ENCODE data around the gene LMO7. TPM values are rescaled to one million over a fixed set of nuclear protein-coding genes. Genes with fewer than 3 reads are reported as not detected.

Gene LMO7
- total and polyA plus RNA-seq, 2 experiments from 2014 or later: 139 to 232 TPM

- Histone ChIP-seq H3K27ac (peak overlapping the region; percentile 3), H3K4me3 (no peak overlapping the region), H3K4me1 (ENCODE audit: low read depth) (peaks cover 24% of the 10 kb centered on the region), H3K36me3 (peaks cover 9% of the 10 kb centered on the region), H3K27me3 (no peaks in the 10 kb centered on the region), H3K9me3 (ENCODE audit: low read depth) (no peaks in the 10 kb centered on the region)
- no peak for DNase-seq (ENCODE audit: low read depth in 1 of 2, low spot score in 1 of 2)
- no peak for TF ChIP-seq CTCF (IDR thresholded peaks at IDR 0.05; ENCODE audit: low read depth, low read length)
Observed at GRCh38 chr13:75813323-75813722, 177.2 kb downstream of the LMO7 start.

GRCh38 chr13:75818179-75818967, 182.2 kb downstream of the LMO7 start:
- Histone ChIP-seq H3K4me3 (no peak overlapping the region), H3K27ac (no peak overlapping the region), H3K36me3 (peaks cover 43% of the 10 kb centered on the region), H3K4me1 (ENCODE audit: low read depth) (peaks cover 11% of the 10 kb centered on the region), H3K9me3 (ENCODE audit: low read depth) (no peaks in the 10 kb centered on the region), H3K27me3 (no peaks in the 10 kb centered on the region)
- no peak for TF ChIP-seq CTCF (IDR thresholded peaks at IDR 0.05; ENCODE audit: low read depth, low read length)
- no peak for DNase-seq (ENCODE audit: low read depth in 1 of 2, low spot score in 1 of 2)

- no peak overlapping the region for H3K4me3 ChIP-seq
- peaks cover 11% of the 10 kb centered on the region for H3K4me1 ChIP-seq (ENCODE audit: low read depth)
- no peak for TF ChIP-seq CTCF (IDR thresholded peaks at IDR 0.05; ENCODE audit: low read depth, low read length)
- H3K27me3 ChIP-seq: no peaks in the 10 kb centered on the region
- DNase-seq (ENCODE audit: low read depth in 1 of 2, low spot score in 1 of 2): no peak
- H3K9me3 ChIP-seq (ENCODE audit: low read depth): no peaks in the 10 kb centered on the region
- H3K27ac ChIP-seq: no peak overlapping the region
- H3K36me3 ChIP-seq: peaks cover 48% of the 10 kb centered on the region
Observed at GRCh38 chr13:75818968-75819225, 182.8 kb downstream of the LMO7 start.

- no peaks in the 10 kb centered on the region for H3K4me1 ChIP-seq (ENCODE audit: low read depth)
- no peaks in the 10 kb centered on the region for H3K9me3 ChIP-seq (ENCODE audit: low read depth)
- no peak overlapping the region for H3K4me3 ChIP-seq
- TF ChIP-seq CTCF (IDR thresholded peaks at IDR 0.05; ENCODE audit: low read depth, low read length): no peak
- H3K27ac ChIP-seq: no peak overlapping the region
- no peaks in the 10 kb centered on the region for H3K27me3 ChIP-seq
- DNase-seq (ENCODE audit: low read depth in 1 of 2, low spot score in 1 of 2): no peak
- peaks cover 47% of the 10 kb centered on the region for H3K36me3 ChIP-seq
Observed at GRCh38 chr13:75825161-75825560, 189.0 kb downstream of the LMO7 start.

- Histone ChIP-seq H3K4me1 (ENCODE audit: low read depth) (no peaks in the 10 kb centered on the region), H3K9me3 (ENCODE audit: low read depth) (no peaks in the 10 kb centered on the region), H3K27me3 (no peaks in the 10 kb centered on the region), H3K27ac (no peak overlapping the region), H3K4me3 (no peak overlapping the region), H3K36me3 (peaks cover 43% of the 10 kb centered on the region)
- DNase-seq (ENCODE audit: low read depth in 1 of 2, low spot score in 1 of 2): no peak
- no peak for TF ChIP-seq CTCF (IDR thresholded peaks at IDR 0.05; ENCODE audit: low read depth, low read length)
Observed at GRCh38 chr13:75825594-75825993, 189.5 kb downstream of the LMO7 start.

Measured in cardiac muscle cell (in vitro differentiated cells and primary cell).